NCI-H748 (cell line): ENCODE measurements around the gene EYA4.
A peak's percentile ranks its signal among the peaks of the same experiment; 100 is the strongest.
"Not testable (repeated sequence)": the region's sequence is repeated elsewhere in the genome, so short reads cannot be mapped to it uniquely, and the experiment has no call there.

ENCODE experiments used
- DNase-seq: peaks from one replicate; lab custom pipeline; 2025; ENCODE audit not compliant: unreplicated experiment; lab: John Stamatoyannopoulos, UW

Gene EYA4

DNA sequence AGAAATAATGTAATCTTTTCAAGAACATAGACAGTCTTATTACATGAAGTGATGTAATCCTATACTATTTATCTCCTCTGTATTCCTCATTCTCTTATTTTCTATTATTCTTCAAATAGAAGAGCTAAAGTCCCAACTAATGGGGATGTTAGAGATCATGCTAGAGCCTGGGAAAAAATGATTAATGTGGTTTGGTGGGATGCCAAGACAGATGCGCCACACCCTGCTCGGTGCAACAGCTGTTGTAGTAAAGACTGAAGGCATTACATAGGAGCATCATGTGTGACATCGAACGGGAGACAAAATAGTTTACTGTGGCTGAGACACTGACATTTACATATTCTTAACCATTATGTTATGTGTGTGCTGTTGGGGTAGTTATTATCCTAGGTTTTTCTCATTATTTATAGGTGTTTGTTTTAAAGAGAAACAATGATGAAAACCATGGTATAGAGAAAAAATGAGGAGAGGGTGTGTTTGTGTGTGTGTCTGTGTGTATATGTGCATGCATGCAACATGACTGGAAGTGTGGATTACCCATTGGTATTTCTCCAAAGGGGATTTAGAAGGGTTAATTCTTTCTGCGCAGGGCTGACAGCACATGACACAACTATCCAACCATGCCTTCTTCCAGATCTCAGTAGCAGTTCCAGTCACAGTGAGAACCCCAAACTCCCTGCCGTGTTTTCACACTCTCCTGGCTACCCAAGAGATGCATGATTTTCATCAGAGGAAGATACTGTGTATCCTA lies 155.3 kb downstream of the EYA4 start:
- DNase-seq = peak; percentile 82

DNA sequence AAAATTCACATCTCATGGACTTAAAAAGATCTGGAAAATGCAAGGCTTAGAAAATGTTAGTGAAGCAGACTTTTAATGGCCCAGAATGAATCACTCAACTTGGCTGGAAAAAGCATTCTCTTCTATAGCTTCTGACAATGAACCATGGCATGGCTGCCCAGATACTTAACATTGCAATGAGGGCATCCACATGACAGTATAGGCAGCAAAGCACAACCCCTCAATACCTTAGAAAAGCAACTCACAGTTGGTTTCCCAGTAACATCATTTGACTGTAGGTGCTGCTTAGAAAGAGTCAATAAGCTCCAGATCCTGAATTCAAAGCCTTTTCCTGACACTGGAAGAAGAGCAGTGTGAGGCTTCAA lies 155.8 kb downstream of the EYA4 start:
- no peak for DNase-seq

DNA sequence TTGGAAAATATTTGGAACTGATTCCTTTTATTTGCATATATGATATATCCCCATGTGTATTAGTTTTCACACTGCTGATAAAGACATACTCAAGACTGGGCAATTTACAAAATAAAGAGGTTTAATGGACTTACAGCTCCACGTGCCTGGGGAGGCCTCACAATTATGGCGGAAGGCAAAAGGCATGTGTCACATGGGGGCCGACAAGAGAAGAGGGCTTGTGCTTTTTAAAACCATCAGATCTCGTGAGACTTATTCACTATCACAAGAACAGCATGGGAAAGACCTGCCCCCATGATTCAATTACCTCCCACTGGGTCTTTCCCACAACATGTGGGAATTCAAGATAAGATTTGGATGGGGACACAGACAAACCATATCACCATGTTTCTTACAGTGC lies 156.4 kb downstream of the EYA4 start:
- DNase-seq = not testable (repeated sequence)

DNA sequence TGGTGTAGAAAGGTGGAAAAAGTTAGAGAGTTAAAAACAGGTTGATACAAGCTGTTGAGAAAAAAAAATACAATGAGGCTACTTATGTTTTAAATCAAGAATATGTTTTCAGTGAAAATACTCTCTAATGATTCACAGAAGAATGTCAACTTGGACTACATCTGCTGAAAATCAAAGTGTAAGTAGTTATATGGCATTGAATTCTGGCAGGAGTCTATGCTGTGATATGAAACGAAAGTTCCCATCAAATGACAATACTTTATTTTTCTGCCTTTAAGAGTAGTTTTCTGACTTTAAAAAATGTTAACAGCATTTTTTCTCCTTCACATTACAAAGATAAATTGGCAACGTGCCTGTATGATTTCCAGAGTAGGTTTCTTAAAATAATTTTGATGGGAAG lies 158.3 kb downstream of the EYA4 start:
- no peak for DNase-seq

DNA sequence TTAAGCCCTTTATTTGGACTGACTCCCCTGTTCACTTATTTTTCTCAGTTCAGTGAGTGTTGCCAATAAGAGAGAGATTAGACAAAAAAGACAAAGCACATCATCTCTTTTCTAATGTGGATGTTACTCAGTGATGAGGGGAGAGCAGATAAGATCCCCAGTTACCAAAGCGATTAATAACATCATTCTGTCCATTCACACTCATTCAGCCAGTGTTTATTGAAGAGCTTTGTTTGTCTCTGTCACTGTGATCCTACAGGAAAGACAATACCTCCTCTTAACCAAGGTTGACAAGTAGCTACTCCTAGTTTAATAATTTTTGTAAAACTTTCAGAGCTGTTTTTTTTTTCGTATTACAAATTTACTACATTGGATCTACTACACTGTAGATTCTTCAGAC lies 163.0 kb downstream of the EYA4 start:
- DNase-seq = peak; percentile 57

DNA sequence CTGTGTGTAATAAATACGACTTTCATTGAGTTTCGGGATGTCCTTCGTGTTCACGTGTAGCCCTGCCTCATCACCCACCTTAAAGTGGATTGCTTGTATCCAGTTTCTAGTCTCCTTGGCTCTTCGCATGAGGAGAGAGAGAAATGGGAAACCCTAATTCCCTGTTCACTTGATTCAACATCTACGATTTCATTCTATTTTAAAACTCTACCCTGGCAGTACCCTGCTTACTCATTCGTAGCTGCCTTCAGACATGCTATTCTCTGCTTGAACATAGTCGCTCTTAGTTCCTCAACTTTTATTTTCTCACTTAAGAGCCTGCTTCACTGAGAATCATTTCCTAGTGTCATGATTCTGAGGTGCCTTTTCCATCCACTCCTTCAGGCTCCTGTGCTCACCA lies 163.6 kb downstream of the EYA4 start:
- no peak for DNase-seq

DNA sequence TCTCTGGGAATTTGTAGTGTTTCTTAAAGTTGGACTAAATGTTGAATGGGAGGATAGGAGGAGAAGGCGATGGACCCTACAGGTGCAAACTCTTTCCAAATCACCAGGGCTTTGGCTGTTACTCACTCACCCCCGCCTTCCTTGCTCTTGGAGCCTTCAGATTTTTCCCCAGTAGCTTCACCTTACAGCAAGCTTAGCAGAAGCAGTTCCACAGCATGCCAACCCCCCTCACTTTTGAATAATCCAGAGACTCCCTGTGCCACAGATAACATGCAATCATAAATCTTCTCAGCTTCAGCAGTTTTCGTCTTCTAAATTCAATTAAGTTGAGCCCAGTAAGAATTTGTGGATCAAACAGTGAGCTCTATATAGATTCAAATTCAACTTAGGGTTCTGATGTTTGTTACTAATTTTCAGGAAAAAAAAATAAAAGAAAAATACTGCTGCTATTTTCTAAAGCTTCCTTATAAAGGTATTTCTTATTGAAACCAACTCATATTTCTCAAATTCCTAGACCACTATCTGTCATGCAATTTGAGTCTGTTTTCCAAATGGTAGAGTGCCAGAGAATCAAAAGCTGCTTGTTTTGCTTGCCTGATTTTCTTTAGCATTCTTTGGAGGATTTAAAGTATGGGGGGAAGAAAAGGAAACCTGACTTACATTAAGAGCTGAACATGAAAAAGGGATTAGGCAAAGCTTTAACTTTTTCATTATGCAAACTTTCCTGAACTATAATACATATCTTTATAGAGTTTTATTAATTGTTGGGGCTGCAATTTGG lies 166.4 kb downstream of the EYA4 start:
- no peak for DNase-seq

DNA sequence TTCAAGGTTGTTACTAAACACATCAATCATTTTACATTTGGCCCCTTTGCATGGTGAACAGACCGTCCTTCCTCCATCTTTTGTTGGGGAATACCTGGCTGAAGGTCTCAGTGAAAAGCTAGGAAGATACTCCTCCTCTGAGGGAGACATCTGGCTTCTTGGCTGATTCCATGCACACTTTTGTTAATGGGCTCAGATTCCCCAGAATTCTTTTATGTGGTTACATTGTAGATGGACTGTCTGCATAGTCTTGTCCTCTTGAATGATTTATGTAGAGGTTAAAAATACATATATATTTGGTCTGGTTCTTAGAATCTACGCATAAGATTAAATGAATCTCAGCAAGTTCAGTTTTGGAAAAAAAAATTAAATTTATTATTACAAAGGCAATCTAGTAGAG lies 167.0 kb downstream of the EYA4 start:
- DNase-seq = no peak

DNA sequence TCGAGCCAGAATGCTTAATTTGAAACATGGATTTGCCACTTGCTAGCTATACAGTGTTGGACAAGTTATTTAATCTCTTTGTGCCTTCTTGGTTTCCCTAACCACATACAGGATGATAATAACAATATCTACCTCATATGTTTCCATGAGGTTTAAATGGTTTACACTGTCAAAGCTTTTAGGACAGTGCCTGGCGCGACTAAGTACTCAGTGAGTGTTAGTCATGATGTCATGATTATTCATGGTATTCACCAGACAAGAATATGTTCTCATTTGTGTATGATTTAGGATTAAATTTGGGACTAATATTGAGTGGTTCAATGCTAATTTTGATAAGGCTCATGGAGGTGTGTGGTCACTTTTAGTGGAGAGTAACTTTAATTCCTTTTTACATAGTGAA lies 167.4 kb downstream of the EYA4 start:
- DNase-seq = no peak

DNA sequence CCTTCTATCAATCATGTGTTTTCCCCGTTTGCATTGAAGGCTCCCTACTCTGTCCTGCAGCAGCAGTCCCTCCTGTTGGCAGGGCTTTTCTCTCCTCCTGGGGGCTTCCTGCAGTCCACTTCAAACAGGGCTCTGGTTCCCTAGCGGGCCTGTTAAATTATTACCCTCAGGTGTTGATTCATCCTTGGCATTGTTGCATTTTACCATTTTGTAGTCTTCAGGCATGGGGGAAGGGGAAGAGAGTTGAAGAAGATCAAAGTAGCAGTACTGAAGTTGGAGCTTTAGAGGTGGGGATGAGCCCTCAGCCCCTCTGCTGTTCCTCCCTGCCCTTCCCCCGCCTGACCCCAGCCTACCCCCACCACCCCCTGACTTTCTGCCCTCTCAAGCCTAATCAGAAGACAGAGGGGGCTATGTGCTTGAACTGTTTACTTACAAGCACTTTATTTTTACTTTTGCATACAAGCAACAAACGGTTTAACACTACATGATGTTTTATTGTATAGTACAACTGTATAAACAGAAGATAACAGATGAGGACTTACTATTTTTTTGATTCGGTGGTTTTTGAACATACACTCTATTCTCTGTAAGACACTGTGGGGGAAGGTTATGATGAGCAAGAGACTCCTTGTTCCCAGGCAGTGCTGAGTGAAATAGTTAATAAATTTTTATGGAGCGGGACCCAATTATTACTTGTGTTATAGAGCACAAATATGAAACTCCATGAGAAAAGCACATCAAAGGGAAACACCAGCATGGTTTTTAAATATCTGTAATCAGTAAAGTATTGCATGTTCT lies 169.7 kb downstream of the EYA4 start:
- no peak for DNase-seq

DNA sequence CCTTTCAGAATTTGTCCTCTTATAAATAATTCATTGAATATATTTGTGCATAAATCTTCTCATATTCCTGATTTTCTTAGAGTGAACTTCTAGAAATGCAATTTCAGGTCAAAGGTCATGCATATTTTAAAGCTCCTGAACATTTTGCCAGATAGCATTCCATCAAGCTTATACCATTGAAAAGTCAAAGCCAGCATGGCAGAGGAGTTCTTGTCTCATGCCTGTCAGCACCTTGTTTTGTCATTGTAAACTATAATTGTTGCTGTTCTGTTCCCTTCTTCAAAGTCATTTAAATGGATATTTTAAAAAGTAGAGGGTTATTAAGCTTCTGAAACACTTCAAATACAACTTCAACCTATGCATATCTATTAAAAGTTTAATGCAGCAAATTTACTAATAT lies 170.6 kb downstream of the EYA4 start:
- DNase-seq = no peak

DNA sequence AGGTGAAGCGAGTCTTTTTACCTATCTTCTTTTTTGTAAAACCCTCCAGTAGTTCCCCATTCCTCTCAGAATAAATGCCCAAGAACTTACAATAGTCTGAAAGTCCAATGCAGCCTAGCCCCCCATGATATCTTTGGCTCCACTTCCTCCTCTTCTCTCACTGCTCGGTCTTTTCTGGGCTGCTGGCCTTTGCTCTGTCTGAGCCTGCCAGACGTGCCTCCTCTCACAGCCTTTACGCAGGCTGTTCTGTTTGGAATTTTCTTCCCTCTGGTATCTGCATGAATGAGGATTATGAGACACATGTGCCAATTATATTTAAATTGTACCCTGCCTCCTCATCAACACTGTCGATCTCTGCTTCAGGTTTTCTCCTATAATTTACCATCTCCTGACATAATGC lies 174.1 kb downstream of the EYA4 start:
- DNase-seq = no peak

DNA sequence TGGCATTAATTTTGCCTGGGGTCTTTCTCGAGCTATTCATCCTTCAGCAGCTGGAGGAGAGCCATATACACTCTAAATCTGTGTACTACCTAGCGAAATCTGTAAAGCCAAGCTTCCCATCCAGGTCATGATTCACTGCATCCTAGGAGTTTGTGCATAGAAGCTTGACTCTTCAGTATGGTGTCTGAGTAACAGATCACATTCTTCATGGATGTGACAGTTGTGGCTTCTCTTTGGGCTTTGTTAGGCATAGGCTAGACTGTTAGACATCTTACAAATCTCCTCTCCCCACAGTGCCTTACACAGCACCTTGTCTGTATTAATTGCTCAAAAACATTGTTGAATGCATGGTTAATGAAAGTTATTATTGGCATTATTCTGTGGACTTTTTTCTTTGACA lies 177.0 kb downstream of the EYA4 start:
- DNase-seq = no peak

DNA sequence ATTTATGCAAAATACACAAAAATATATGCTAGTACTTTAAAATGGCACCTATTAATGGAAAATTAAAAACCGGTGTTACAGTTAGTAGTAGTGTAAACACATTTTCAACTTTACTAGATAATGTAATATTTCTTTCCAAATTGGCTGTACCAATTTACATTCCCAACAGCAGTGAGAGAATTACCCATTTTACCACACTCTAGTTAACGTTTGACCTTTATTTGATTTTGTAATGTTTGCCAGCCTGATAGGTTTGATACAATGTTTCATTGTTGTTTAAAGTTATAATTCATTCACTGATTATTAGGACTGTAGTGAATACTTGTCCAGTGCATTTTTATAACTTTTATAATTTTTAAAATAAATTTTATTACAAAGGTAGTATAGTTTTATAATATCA lies 182.1 kb downstream of the EYA4 start:
- no peak for DNase-seq

DNA sequence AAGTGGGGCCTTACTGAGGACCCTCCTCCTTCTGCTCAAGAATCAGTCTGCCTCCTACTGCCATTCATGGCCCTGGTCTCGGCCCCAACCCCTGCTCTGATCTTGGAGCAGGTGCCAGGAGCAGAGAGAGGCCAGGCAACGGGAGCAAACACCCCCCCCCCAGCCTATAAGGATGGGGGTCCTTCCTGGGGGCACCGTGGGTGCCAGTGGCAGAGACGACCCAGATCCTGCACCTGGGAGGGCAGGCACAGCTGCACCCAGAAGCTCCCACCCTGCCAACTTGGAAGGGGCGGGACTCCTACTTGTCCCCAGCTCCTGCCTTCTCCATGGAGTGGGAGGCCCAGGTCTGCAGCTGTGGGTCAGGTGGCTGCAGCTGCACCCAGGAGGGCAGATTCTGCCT lies 183.2 kb downstream of the EYA4 start:
- no peak for DNase-seq

DNA sequence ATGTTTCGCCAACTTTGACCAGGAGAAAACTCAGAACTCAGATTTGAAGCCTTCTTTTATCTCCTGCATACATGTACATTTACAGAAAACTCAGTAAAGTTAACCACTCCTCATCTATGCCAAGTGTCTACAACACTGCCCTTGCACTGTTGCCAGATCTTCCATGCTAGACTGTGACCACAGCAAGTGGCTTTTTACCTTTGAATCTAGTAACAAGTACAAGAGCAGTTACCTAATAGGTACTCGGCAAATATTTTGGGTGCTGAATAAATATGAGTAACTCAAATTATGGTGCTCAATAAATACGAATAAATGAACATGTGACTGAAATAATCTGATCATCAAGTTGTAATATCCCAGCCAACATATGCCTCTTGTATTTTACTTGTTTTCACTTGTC lies 184.9 kb downstream of the EYA4 start:
- DNase-seq = no peak

DNA sequence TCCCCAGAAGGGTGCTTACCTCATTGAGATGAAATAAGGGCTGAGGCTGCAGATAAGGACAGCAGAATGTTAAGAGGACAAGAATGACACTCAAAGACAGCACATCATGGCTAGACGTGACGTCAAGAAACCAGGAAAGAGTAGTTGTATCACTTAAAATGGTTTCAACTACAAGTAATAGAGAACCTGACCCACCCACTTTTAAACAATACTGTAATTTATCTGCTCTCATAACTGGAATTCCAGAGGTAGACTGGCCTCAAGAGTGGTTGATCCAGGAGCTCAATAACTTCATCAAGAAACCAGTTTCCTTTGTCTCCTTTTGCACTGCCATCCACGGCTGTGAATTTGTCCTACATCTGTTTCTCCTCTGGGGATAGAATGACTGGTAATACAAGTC lies 187.1 kb downstream of the EYA4 start:
- DNase-seq = no peak

DNA sequence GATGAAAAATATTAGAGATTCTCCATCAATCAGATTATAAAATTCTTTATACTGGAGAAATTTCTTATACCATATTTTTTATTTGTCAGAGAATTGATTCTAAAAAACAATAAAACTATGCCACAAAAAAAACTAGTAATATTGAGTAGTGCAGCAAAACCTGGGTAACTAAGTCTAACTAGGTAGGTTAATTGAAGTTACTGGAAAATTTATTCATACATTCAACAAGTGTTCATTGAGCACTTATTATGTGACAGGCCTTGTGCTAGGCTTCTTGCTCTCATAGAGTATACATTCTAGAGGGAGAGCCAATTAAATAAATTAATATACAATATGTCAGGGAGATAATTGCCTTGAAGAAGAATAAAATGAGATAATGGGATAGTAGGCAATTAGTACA lies 189.4 kb downstream of the EYA4 start:
- no peak for DNase-seq

DNA sequence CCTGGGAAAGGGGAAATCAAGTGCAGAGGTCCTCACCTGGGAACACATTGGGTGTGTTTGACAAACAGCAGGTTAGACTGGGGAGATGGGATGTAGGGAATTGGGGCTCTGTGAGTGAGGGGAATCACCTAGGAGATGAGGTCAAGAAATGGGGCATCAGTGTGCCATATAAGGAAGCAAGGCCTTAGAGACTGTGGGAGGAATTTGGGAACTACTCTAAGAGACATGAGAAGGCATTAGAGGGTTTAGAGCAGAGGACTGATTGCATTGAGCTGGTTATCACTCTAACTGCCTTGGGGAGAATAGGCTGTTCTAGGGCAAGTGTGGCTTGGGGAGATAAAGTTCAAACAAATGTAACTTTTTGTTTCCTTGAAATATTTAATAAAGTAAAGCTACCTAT lies 189.9 kb downstream of the EYA4 start:
- no peak for DNase-seq

DNA sequence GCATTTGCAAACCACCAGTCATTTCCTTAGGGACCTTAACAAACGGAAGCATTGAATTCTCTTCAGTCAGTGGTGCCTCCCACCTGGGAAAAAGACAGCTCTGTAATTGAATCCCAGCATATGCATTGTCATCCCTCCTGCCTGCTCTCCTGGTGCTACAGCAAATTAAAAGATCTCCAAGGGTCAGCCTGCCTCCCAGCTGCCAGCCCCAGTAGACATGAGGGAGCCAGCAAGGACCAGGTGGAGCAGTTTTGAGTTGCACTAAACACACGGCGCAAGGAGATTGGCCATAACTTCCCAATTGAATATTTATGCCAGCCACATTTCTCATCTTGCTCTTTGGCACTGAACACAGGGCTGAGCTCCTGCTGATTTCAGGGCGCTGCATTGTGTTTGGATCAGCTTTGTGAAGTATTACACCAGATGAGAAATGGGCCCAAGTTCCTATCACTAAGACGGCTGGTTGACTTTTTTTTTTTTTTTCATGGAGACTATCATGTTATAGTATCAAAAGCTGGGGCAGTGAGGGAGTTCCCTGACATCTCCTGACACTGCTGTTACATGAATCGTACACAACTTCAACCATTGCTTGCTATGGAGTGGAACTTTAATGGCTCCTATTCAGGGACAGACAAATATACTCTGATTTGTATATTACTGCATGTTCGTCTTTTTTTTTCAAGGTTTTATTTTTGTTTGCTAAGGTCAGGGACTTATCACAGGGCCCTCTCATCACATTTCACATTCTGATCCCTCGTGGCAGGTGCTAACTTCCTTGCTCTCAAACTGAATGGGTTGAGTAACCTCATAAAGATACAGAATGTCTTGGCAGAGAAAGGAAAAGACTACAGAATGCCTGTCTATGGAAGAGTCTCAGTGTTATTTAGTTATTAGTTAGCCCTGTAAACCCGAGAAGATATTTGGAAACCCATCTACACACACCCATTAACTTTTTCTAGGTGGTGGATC lies 191.1 kb downstream of the EYA4 start:
- peak; percentile 93 for DNase-seq
